H9 (cell line): Measurements from ENCODE around the gene MAPK8IP1. TPM values are rescaled to one million over a fixed set of nuclear protein-coding genes. Genes with fewer than 3 reads are reported as not detected.

Source experiments
- DNase-seq: peaks from one replicate; pipeline ENCODE4 v3.0.0-alpha.2; 2017
- H2AFZ ChIP-seq: one replicate; pipeline ENCODE4 v1.6.1; 2013; ENCODE audit warnings: mild to moderate bottlenecking, low read length, control low read depth, moderate library complexity
- H2AK5ac ChIP-seq: 2 replicates; pipeline ENCODE4 v1.6.1; 2013; ENCODE audit warnings: low read length, control low read depth, mixed read lengths; ENCODE audit not compliant: insufficient read length
- H2BK120ac ChIP-seq: one replicate; pipeline ENCODE4 v1.6.1; 2013; ENCODE audit warnings: low read depth, mild to moderate bottlenecking, low read length, control low read depth, inconsistent platforms; ENCODE audit not compliant: poor library complexity, severe bottlenecking
- H2BK12ac ChIP-seq: 2 replicates; pipeline ENCODE4 v1.6.1; 2013; ENCODE audit warnings: low read length, control low read depth, mixed read lengths, low read depth; ENCODE audit not compliant: insufficient read length
- H2BK15ac ChIP-seq: 2 replicates; pipeline ENCODE4 v1.6.1; 2013; ENCODE audit warnings: low read depth, low read length, control low read depth
- H2BK20ac ChIP-seq: one replicate; pipeline ENCODE4 v1.6.1; 2013; ENCODE audit warnings: low read depth, mild to moderate bottlenecking, low read length, control low read depth, inconsistent platforms; ENCODE audit not compliant: poor library complexity, severe bottlenecking
- H2BK5ac ChIP-seq: 2 replicates; pipeline ENCODE4 v1.6.1; 2013; ENCODE audit warnings: low read length, control low read depth, mixed read lengths; ENCODE audit not compliant: insufficient read length
- H3K14ac ChIP-seq: 2 replicates; pipeline ENCODE4 v1.6.1; 2013; ENCODE audit warnings: low read length, control low read depth; ENCODE audit not compliant: insufficient read depth
- H3K18ac ChIP-seq: 2 replicates; pipeline ENCODE4 v1.6.1; 2013; ENCODE audit warnings: low read depth, mild to moderate bottlenecking, mixed read lengths, low read length, control low read depth; ENCODE audit not compliant: insufficient read length
- H3K23ac ChIP-seq: 2 replicates; pipeline ENCODE4 v1.6.1; 2013; ENCODE audit warnings: low read length, control low read depth, mixed read lengths, low read depth; ENCODE audit not compliant: insufficient read length
- H3K23me2 ChIP-seq: 2 replicates; pipeline ENCODE4 v1.6.1; 2013; ENCODE audit warnings: low read depth, mild to moderate bottlenecking, mixed read lengths, low read length, control low read depth; ENCODE audit not compliant: insufficient read length, poor library complexity, severe bottlenecking
- H3K27ac ChIP-seq: 2 replicates; pipeline ENCODE4 v1.5.1; 2013; ENCODE audit warnings: low read length, control low read depth, mixed read lengths, low read depth; ENCODE audit not compliant: insufficient read length
- H3K27me3 ChIP-seq: 2 replicates; pipeline ENCODE4 v1.6.1; 2013; ENCODE audit warnings: low read length, control low read depth, inconsistent platforms; ENCODE audit not compliant: insufficient read depth
- H3K4ac ChIP-seq: 2 replicates; pipeline ENCODE4 v1.6.1; 2013; ENCODE audit warnings: low read depth, mild to moderate bottlenecking, control low read depth, inconsistent platforms, low read length, moderate library complexity
- H3K4me1 ChIP-seq: 2 replicates; pipeline ENCODE4 v1.6.1; 2013; ENCODE audit warnings: low read length, control low read depth, inconsistent platforms; ENCODE audit not compliant: insufficient read depth
- H3K4me2 ChIP-seq: 2 replicates; pipeline ENCODE4 v1.6.1; 2013; ENCODE audit warnings: low read length, control low read depth, mixed read lengths; ENCODE audit not compliant: insufficient read length, insufficient read depth
- H3K56ac ChIP-seq: 2 replicates; pipeline ENCODE4 v1.6.1; 2013; ENCODE audit warnings: low read depth, mild to moderate bottlenecking, mixed read lengths, low read length, control low read depth; ENCODE audit not compliant: insufficient read length
- H3K79me1 ChIP-seq: 2 replicates; pipeline ENCODE4 v1.6.1; 2013; ENCODE audit warnings: low read depth, mild to moderate bottlenecking, moderate library complexity, low read length, control low read depth, inconsistent platforms; ENCODE audit not compliant: insufficient read depth, poor library complexity, severe bottlenecking
- H3K79me2 ChIP-seq: 2 replicates; pipeline ENCODE4 v1.6.1; 2013; ENCODE audit warnings: low read length, control low read depth, inconsistent platforms; ENCODE audit not compliant: insufficient read depth
- H3K9ac ChIP-seq: 2 replicates; pipeline ENCODE4 v1.6.1; 2013; ENCODE audit warnings: low read length, control low read depth, mixed read lengths; ENCODE audit not compliant: insufficient read length; ENCODE audit errors: extremely low read depth
- H3K9me3 ChIP-seq: one replicate; pipeline ENCODE4 v1.6.1; 2013; ENCODE audit warnings: low read depth, low read length, inconsistent platforms; ENCODE audit not compliant: control insufficient read depth
- H3T11ph ChIP-seq: one replicate; pipeline ENCODE4 v1.6.1; 2013; ENCODE audit warnings: mild to moderate bottlenecking, low read length, control low read depth, inconsistent platforms
- H4K20me1 ChIP-seq: one replicate; pipeline ENCODE4 v1.6.1; 2013; ENCODE audit not compliant: control insufficient read depth, insufficient read length, insufficient read depth
- H4K5ac ChIP-seq: 2 replicates; pipeline ENCODE4 v1.6.1; 2013; ENCODE audit warnings: low read depth, mild to moderate bottlenecking, mixed read lengths, low read length, control low read depth; ENCODE audit not compliant: insufficient read length
- H4K8ac ChIP-seq: replicated peaks from 2 replicates; pipeline ENCODE4 v1.6.1; 2013; ENCODE audit warnings: low read length, control low read depth, mixed read lengths, low read depth; ENCODE audit not compliant: insufficient read length
- H4K91ac ChIP-seq: 2 replicates; pipeline ENCODE4 v1.6.1; 2013; ENCODE audit warnings: low read depth, mild to moderate bottlenecking, moderate library complexity, mixed read lengths, low read length, control low read depth; ENCODE audit not compliant: insufficient read length
- H3K27ac Mint-ChIP-seq, 3 experiments: 2 replicates in 2 of 3; 3 replicates in 1 of 3; pipeline ENCODE4 v1.8.0; 2020 to 2021; ENCODE audit warnings: mixed read lengths in 3 of 3, mild to moderate bottlenecking in 1 of 3, moderate library complexity in 1 of 3
- H3K27me3 Mint-ChIP-seq: 2 replicates; pipeline ENCODE4 v1.8.0; 2021; ENCODE audit warnings: low read depth, mild to moderate bottlenecking, moderate library complexity, mixed read lengths
- H3K36me3 Mint-ChIP-seq, 3 experiments: 2 replicates in 2 of 3; 3 replicates in 1 of 3; pipeline ENCODE4 v1.8.0; 2020 to 2021; ENCODE audit warnings: low read depth in 3 of 3, mixed read lengths in 3 of 3; ENCODE audit not compliant: insufficient read depth in 1 of 3
- H3K4me1 Mint-ChIP-seq, 2 experiments: 2 replicates each; pipeline ENCODE4 v1.8.0; 2020; ENCODE audit warnings: mixed read lengths in 2 of 2
- H3K4me3 Mint-ChIP-seq, 2 experiments: 2 replicates in 1 of 2; 3 replicates in 1 of 2; pipeline ENCODE4 v1.8.0; 2020 to 2021; ENCODE audit warnings: mild to moderate bottlenecking in 2 of 2, mixed read lengths in 2 of 2, moderate library complexity in 1 of 2
- H3K9me3 Mint-ChIP-seq, 2 experiments: 2 replicates in 1 of 2; 3 replicates in 1 of 2; pipeline ENCODE4 v1.8.0; 2020; ENCODE audit warnings: mild to moderate bottlenecking in 2 of 2, mixed read lengths in 2 of 2, moderate library complexity in 1 of 2
- WGBS: extraction: QIAGEN DNeasy Blood & Tissue Kit; methylation state at CpG from one replicate; pipeline ENCODE4 v1.1.7; 2013; ENCODE audit warnings: missing lambda C conversion rate, low lambda C conversion rate, mixed read lengths; ENCODE audit not compliant: insufficient read length; ENCODE audit errors: extremely low coverage; 5-methylcytosine and 5-hydroxymethylcytosine counted together
- long read RNA-seq: library from polyadenylated mRNA; unstranded; transcript quantifications from one replicate; pipeline ENCODE4 v2.0.0, GENCODE V29; 2020
- total RNA-seq: library from RNA; stranded (reverse); gene quantifications from 2 replicates; pipeline ENCODE4 v1.2.1, GENCODE V29; 2021
- TF ChIP-seq, protein P1 (sequence below): fragments of 200-600 bp; sonication (generic); conservative IDR thresholded peaks from 3 replicates; pipeline ENCODE4 v1.8.0; 2021; ENCODE audit warnings: antibody characterized with exemption, mild to moderate bottlenecking

Gene MAPK8IP1
- 30.1 and 30.2 TPM in 2 replicates for total RNA-seq
- long read RNA-seq, partial matches to known transcripts: 7 of 10 reads
- long read RNA-seq, other reads (novel, unspliced or antisense): 3 of 10 reads

DNA sequence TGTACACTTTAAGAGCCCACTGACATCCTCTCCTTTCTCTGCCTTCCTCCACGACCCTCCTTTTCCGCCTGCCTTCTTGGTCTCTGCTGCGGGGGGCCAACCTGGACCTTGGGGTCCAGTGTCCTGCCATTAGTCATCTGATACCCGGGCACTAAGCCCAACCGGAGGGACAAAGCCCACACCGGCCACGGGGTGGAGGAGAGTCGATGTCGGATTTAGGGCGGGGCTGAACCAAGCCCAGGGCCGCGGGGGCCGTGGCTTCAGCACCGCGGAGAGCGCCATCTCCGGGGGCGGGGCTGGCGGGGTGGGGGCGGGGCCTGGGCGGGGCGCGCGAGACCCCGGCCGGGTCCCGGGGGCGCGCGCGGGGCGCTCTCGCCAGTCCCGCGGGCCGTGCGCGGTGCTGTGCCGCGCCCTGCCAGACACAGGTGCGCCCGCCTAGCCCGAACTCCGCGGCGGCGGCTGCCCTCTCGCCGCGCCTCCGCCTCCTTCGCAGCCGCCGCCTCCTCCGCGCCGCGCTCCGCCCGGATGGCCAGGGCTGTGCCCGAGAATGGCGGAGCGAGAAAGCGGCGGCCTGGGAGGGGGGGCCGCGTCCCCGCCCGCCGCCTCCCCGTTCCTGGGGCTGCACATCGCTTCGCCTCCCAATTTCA is at the start of gene MAPK8IP1:
MAPK8IP1 (plus strand) TSS at position 378 of the 647 bp plus-strand sequence; CDS start at position 548, 170 bp downstream.
- Histone ChIP-seq H2AK5ac (no peak within 1 kb of the TSS), H3K23me2 (no peaks in the 10 kb centered on the region), H3K56ac (no peak within 1 kb of the TSS), H2BK12ac (no peak within 1 kb of the TSS), H3K79me2 (no peaks in the 10 kb centered on the region), H2BK120ac (no peak within 1 kb of the TSS), H3K4ac (no peak within 1 kb of the TSS), H2AFZ (no peak within 1 kb of the TSS), H2BK5ac (no peak within 1 kb of the TSS), H3K14ac (no peak within 1 kb of the TSS; the same call in 1 of the 2 replicates), H4K5ac (no peak within 1 kb of the TSS), H3K4me2 (peak within 1 kb of the TSS; percentile 22), H3T11ph (no peak within 1 kb of the TSS), H3K9me3 (no peaks in the 10 kb centered on the region), H3K23ac (no peak within 1 kb of the TSS), H3K9ac (no peak within 1 kb of the TSS), H4K20me1 (no peaks in the 10 kb centered on the region), H2BK15ac (no peak within 1 kb of the TSS), H3K18ac (no peak within 1 kb of the TSS), H3K27ac (no peak within 1 kb of the TSS), H3K79me1 (no peaks in the 10 kb centered on the region), H4K8ac (no peak within 1 kb of the TSS), H3K4me1 (0 out of 2 replicates have a peak, but pooled peaks cover 2% of the 10 kb centered on the region), H4K91ac (no peak within 1 kb of the TSS), H3K27me3 (no peaks in the 10 kb centered on the region), H2BK20ac (no peak within 1 kb of the TSS)
- no CpG with 5 or more reads among the region's 73 CpGs for WGBS
- TF ChIP-seq, protein P1, sequence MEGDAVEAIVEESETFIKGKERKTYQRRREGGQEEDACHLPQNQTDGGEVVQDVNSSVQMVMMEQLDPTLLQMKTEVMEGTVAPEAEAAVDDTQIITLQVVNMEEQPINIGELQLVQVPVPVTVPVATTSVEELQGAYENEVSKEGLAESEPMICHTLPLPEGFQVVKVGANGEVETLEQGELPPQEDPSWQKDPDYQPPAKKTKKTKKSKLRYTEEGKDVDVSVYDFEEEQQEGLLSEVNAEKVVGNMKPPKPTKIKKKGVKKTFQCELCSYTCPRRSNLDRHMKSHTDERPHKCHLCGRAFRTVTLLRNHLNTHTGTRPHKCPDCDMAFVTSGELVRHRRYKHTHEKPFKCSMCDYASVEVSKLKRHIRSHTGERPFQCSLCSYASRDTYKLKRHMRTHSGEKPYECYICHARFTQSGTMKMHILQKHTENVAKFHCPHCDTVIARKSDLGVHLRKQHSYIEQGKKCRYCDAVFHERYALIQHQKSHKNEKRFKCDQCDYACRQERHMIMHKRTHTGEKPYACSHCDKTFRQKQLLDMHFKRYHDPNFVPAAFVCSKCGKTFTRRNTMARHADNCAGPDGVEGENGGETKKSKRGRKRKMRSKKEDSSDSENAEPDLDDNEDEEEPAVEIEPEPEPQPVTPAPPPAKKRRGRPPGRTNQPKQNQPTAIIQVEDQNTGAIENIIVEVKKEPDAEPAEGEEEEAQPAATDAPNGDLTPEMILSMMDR: no peak
- Mint-ChIP-seq H3K4me3 (peak within 1 kb of the TSS; percentile 73 to 81), H3K9me3 (no peaks in the 10 kb centered on the region; a peak in 1 of 5 replicates), H3K27me3 (peaks cover 10% of the 10 kb centered on the region), H3K27ac (peak within 1 kb of the TSS in 1 of 3 experiments; percentile 10; a peak in 2 of 7 replicates), H3K4me1 (peaks cover 8 to 15% of the 10 kb centered on the region in 2 experiments), H3K36me3 (peaks cover 0 to 2% (median 0%) of the 10 kb centered on the region in 3 experiments; a peak in 1 of 7 replicates)
- DNase-seq: peak; percentile 75
